IMR-90 (cell line): Measurements from ENCODE around the gene PREP.

ENCODE experiments used
- BHLHE40 ChIP-seq: fragments of 150-350 bp; IDR thresholded peaks from 2 replicates; pipeline ENCODE4 v1.6.1; 2016; ENCODE audit warnings: mild to moderate bottlenecking, low read depth, low read length
- POLR2A ChIP-seq: IDR thresholded peaks from 2 replicates; pipeline ENCODE4 v1.6.1; 2012; ENCODE audit warnings: mild to moderate bottlenecking, low read depth, low read length
- RAD21 ChIP-seq: IDR thresholded peaks from 2 replicates; pipeline ENCODE4 v1.6.1; 2012; ENCODE audit warnings: low read length, improper control_type of control experiment
- TF ChIP-seq, protein P1 (sequence below): fragments of 150-350 bp; IDR thresholded peaks from 2 replicates; pipeline ENCODE4 v1.6.1; 2017; ENCODE audit warnings: mild to moderate bottlenecking, antibody characterized with exemption, low read length, low read depth
- TF ChIP-seq, protein P2 (sequence below): conservative IDR thresholded peaks from 2 replicates; pipeline ENCODE4 v1.5.1; 2012; ENCODE audit warnings: mild to moderate bottlenecking, low read depth, low read length, improper control_type of control experiment

DNA sequence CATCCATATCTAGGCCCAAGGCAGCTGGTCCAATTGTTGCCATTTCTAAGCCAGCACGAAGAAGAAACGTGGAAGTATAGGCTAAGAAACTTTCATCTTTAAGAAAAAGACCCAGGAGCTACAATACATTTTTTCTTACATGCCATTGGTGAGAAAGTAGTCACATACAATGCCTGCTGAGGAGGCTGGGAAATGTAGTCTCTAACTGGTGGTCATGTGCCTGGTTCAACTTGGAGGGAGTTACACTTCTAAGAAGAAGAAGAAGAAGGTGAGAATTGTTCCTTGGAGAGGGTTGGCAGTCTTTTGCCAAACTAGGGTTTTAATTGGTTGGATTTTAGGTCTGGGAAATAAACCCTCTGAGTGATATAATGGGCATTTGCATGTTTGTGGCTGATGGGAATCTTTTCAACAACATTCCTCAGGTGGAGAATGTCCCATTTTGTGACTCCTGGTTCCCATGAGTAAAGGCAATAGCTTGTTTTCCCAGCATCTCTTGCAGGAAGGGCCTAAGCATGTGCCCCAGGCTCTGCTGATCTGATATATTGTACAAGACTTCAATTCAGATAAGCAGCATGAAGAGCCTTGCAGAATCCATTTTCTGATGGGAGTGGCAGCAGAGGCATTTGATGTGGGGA lies 47.0 kb upstream of the PREP start:
- TF ChIP-seq, protein P1, sequence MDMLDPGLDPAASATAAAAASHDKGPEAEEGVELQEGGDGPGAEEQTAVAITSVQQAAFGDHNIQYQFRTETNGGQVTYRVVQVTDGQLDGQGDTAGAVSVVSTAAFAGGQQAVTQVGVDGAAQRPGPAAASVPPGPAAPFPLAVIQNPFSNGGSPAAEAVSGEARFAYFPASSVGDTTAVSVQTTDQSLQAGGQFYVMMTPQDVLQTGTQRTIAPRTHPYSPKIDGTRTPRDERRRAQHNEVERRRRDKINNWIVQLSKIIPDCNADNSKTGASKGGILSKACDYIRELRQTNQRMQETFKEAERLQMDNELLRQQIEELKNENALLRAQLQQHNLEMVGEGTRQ: peak; percentile 45; the same call in 1 of the 2 replicates
- TF ChIP-seq POLR2A (no peak), BHLHE40 (no peak), RAD21 (no peak)
- TF ChIP-seq, protein P2, sequence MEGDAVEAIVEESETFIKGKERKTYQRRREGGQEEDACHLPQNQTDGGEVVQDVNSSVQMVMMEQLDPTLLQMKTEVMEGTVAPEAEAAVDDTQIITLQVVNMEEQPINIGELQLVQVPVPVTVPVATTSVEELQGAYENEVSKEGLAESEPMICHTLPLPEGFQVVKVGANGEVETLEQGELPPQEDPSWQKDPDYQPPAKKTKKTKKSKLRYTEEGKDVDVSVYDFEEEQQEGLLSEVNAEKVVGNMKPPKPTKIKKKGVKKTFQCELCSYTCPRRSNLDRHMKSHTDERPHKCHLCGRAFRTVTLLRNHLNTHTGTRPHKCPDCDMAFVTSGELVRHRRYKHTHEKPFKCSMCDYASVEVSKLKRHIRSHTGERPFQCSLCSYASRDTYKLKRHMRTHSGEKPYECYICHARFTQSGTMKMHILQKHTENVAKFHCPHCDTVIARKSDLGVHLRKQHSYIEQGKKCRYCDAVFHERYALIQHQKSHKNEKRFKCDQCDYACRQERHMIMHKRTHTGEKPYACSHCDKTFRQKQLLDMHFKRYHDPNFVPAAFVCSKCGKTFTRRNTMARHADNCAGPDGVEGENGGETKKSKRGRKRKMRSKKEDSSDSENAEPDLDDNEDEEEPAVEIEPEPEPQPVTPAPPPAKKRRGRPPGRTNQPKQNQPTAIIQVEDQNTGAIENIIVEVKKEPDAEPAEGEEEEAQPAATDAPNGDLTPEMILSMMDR: no peak
